Sigmoid colon (tissue), 7 donors: ENCODE measurements around the gene AP4S1. TPM values are rescaled to one million over a fixed set of nuclear protein-coding genes. Genes with fewer than 3 reads are reported as not detected.
"Not testable (repeated sequence)": the region's sequence is repeated elsewhere in the genome, so short reads cannot be mapped to it uniquely, and the experiment has no call there.

Experiments used
- DNase-seq: peaks from one replicate; pipeline ENCODE4 v3.0.0-alpha.2; 2019
- H3K27ac ChIP-seq, 4 donors: fragments of 200-600 bp; sonication (generic); one replicate each; pipeline ENCODE4 v1.5.1; 2016 to 2019; ENCODE audit warnings: mild to moderate bottlenecking in 1 of 4
- H3K27me3 ChIP-seq, 3 donors: fragments of 200-600 bp; sonication (generic); one replicate each; pipeline ENCODE4 v1.5.1; 2019; ENCODE audit warnings: mild to moderate bottlenecking in 1 of 3
- H3K36me3 ChIP-seq, 4 donors: fragments of 200-600 bp; sonication (generic); one replicate each; pipeline ENCODE4 v1.5.1; 2016 to 2019
- H3K4me1 ChIP-seq, 4 donors: fragments of 200-600 bp; sonication (generic); one replicate each; pipeline ENCODE4 v1.5.1; 2017 to 2019
- H3K4me3 ChIP-seq, 4 donors: fragments of 200-600 bp; sonication (generic); one replicate each; pipeline ENCODE4 v1.5.1; 2017 to 2019; ENCODE audit warnings: mild to moderate bottlenecking in 2 of 4, moderate library complexity in 1 of 4
- H3K9me3 ChIP-seq, 4 donors: fragments of 200-600 bp in 3 of 4; sonication (generic) in 3 of 4; one replicate each; pipeline versions ENCODE4 v1.5.1 to v1.6.1; 2013 to 2019
- EP300 ChIP-seq, 4 donors: sonication (generic); formaldehyde crosslinking; IDR thresholded peaks; one replicate each; pipeline ENCODE4 v1.6.1; 2017; ENCODE audit warnings: antibody characterized with exemption in 4 of 4
- POLR2A ChIP-seq, 2 donors: fragments of 450-650 bp; IDR thresholded peaks; one replicate each; pipeline ENCODE4 v1.6.1; 2016; ENCODE audit warnings: antibody characterized with exemption in 2 of 2, mild to moderate bottlenecking in 2 of 2, moderate library complexity in 2 of 2
- POLR2AphosphoS5 ChIP-seq, 4 donors: sonication (generic); formaldehyde crosslinking; IDR thresholded peaks; one replicate each; pipeline ENCODE4 v1.6.1; 2017; ENCODE audit warnings: antibody characterized with exemption in 4 of 4
- WGBS, 2 donors: extraction: QIAGEN DNeasy Blood & Tissue Kit; methylation state at CpG; one replicate each; pipeline ENCODE4 v1.1.7; 2013; 5-methylcytosine and 5-hydroxymethylcytosine counted together
- intact Hi-C: fragments of 100-400 bp; cut with DNase I; formaldehyde crosslinking; loops from one replicate; pipeline ENCODE4 v1.15.1; 2023
- polyA plus RNA-seq, 3 donors: library from polyadenylated mRNA; stranded (reverse); fragments of 200-250 nt; gene quantifications; one replicate each; pipeline ENCODE4 v1.2.3, GENCODE V29; 2013
- total RNA-seq, 4 donors: library from RNA; depleted of rRNA; stranded (reverse); fragments of >200 nt; gene quantifications; one replicate each; pipeline ENCODE4 v1.1.0, GENCODE V29; 2016
- TF ChIP-seq, protein P1 (sequence below), 4 experiments: fragments of 450-650 bp in 3 of 4; fragments of 200-600 bp in 1 of 4; IDR thresholded peaks; one replicate each; pipeline ENCODE4 v1.5.1; 2016 to 2019; ENCODE audit warnings: antibody characterized with exemption in 4 of 4, mild to moderate bottlenecking in 3 of 4, moderate library complexity in 2 of 4
- donor health status: healthy with polysubstance abuse.
- donor health status: Bipolar disorder and iron deficiency.
- donor health status: healthy.

AP4S1 gene, protein sequence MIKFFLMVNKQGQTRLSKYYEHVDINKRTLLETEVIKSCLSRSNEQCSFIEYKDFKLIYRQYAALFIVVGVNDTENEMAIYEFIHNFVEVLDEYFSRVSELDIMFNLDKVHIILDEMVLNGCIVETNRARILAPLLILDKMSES
- total RNA-seq (10 to 100 TPM; 13.8 to 29.1 (median 18.3) TPM), polyA plus RNA-seq (1 to 10 TPM; 4.8 to 7.9 (median 6.5) TPM)

DNA sequence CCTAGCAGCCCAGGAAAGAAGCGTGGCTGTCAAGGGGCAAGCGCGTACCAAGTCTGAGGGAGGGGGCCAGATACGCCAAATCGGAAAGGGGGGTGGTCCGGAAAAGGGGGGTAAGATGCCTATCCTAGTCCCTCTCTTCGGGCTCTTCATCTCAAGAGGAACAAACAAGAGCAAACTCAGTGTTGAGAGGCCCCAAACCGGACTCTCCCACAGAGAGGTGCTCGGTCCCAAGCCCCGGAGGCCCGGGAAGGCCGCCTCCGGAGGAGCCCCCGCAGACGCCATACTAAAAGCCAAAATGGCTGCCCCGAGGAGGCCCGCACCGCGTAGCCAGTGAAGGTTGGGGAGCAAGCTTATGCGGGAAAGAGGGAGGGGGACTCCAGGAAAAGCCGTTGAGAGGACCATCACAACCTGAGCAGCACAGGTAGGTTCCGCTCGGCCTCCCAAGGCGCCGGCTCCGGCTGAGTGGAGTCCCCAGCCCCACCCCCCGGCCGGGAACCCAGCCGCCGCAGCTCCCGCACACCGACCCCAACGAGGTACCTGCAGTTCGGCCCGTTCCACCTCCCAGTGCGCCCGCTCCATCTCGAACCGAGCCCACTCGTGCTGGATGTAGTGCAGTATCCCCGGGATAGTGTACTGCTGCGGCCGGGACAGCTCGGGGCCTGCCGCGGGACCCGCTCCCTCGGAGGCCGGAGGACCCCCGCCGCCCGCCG lies at the start of gene AP4S1:
TSS of gene AP4S1 (plus strand) at position 283 of the 710 bp plus-strand sequence. CDS start 40,548 bp downstream, outside the sequence.
- no peaks in the 10 kb centered on the region for H3K27me3 ChIP-seq
- TF ChIP-seq POLR2A (IDR thresholded peaks at IDR 0.05) (no peak), POLR2AphosphoS5 (IDR thresholded peaks at IDR 0.05) (peak in 3 of 4 donors; percentile 18 to 42 (median 26)), EP300 (IDR thresholded peaks at IDR 0.05) (no peak)
- TF ChIP-seq, protein P1, sequence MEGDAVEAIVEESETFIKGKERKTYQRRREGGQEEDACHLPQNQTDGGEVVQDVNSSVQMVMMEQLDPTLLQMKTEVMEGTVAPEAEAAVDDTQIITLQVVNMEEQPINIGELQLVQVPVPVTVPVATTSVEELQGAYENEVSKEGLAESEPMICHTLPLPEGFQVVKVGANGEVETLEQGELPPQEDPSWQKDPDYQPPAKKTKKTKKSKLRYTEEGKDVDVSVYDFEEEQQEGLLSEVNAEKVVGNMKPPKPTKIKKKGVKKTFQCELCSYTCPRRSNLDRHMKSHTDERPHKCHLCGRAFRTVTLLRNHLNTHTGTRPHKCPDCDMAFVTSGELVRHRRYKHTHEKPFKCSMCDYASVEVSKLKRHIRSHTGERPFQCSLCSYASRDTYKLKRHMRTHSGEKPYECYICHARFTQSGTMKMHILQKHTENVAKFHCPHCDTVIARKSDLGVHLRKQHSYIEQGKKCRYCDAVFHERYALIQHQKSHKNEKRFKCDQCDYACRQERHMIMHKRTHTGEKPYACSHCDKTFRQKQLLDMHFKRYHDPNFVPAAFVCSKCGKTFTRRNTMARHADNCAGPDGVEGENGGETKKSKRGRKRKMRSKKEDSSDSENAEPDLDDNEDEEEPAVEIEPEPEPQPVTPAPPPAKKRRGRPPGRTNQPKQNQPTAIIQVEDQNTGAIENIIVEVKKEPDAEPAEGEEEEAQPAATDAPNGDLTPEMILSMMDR (IDR thresholded peaks at IDR 0.05) = no peak
- peaks cover 0 to 39% (median 26%) of the 10 kb centered on the region in 4 donors for H3K4me1 ChIP-seq
- peaks cover 0 to 2% (median 0%) of the 10 kb centered on the region in 4 donors for H3K36me3 ChIP-seq
- intact Hi-C loops = loop anchor here (2.0 kb wide), 1 partner anchor 45 kb away; no protein-coding TSS in a partner anchor
- 0 to 1% methylated on average over 53 of the region's 53 CpGs for WGBS, 2 donors
- DNase-seq = peak; percentile 75
- H3K9me3 ChIP-seq = no peaks in the 10 kb centered on the region
- H3K27ac ChIP-seq = peak within 1 kb of the TSS; percentile 99 to 100 (median 100)
- H3K4me3 ChIP-seq = peak within 1 kb of the TSS; percentile 84 to 99 (median 98)

DNA sequence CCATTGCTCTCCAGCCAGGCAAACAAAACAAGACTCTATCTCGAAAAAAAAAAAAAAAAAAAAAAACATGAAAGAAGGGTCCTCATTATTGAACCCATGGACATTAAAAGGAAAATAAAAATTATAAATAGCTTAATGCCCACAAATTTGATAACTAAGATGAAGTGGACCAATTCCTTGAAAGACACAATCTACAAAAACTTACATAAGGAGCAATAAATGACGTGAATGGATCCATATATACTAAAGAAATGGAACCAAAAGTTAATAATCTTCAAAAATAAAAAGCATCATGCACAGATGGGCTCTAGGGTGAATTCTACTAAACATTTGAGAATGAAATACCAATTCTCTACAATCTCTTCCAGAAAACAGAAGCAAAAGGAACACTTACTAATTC lies 47.7 kb upstream of the AP4S1 start:
- no peaks in the 10 kb centered on the region for H3K36me3 ChIP-seq
- peaks cover 0 to 60% (median 55%) of the 10 kb centered on the region in 4 donors for H3K4me1 ChIP-seq
- TF ChIP-seq POLR2A (IDR thresholded peaks at IDR 0.05) (no peak), EP300 (IDR thresholded peaks at IDR 0.05) (no peak), POLR2AphosphoS5 (IDR thresholded peaks at IDR 0.05) (no peak)
- TF ChIP-seq, protein P1 (IDR thresholded peaks at IDR 0.05) = no peak
- 89 to 90% methylated on average over 2 of the region's 2 CpGs for WGBS, 2 donors
- H3K9me3 ChIP-seq = no peaks in the 10 kb centered on the region
- H3K4me3 ChIP-seq = no peak overlapping the region
- no peak overlapping the region for H3K27ac ChIP-seq
- no peak for DNase-seq
- no peaks in the 10 kb centered on the region for H3K27me3 ChIP-seq
- intact Hi-C loops = no loop called here

DNA sequence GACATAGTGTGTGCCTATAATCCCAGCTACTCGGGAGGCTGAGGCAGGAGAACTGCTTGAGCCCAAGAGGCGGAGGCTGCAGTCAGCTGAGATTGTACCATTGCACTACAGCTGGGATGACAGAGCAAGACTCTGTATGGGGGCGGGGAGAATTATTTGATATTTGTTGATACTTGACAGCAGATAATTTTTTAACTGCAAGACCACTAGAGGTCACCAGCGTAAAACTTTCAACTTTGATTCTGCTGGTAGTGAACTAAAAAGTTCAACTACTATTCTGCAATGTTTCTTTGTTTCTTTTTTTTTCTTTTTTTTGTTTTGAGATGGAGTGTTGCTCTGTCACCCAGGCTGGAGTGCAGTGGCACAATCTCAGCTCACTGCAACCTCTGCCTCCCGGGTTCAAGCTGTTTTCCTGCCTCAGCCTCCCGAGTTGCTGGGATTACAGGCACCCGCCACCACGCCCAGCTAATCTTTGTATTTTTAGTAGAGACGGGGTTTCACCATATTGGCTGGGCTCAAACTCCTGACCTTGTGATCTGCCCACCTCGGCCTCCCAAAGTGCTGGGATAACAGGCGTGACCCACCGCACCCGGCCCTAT lies 45.2 kb upstream of the AP4S1 start:
- DNase-seq, H3K36me3 ChIP-seq, H3K4me3 ChIP-seq, H3K27me3 ChIP-seq, H3K9me3 ChIP-seq: not testable (repeated sequence)
- TF ChIP-seq, protein P1 (IDR thresholded peaks at IDR 0.05) = peak; percentile 19 to 61 (median 36)
- intact Hi-C loops = loop anchor here (2.0 kb wide), 2 partner anchors 45 to 103 kb away; partner anchors contain the start of gene AP4S1
- Histone ChIP-seq H3K27ac (peak overlapping the region in 1 of 4 donors; percentile 15), H3K4me1 (peaks cover 0 to 66% (median 40%) of the 10 kb centered on the region in 4 donors)
- 52 to 65% methylated on average over 13 of the region's 13 CpGs for WGBS, 2 donors

DNA sequence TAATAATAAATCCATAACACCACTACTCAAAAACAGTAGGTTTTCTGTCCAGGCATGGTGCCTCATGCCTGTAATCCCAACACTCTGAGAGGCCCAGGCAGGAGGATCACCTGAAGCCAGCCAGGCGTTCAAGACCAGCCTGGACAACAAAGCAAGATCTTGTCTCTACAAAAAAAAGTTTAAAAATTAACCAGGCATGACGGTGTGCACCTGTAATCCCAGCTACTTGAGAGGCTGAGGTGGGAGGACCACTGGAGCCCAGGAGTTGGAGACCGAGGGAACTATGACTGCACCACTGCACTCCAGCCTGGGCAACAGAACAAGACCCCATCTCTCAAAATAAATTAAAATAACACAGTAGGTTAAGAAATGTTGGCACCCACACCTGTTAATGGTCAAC lies 44.5 kb upstream of the AP4S1 start:
- no peak overlapping the region for H3K4me3 ChIP-seq
- DNase-seq = no peak
- H3K36me3 ChIP-seq = no peaks in the 10 kb centered on the region
- H3K4me1 ChIP-seq = peaks cover 0 to 66% (median 40%) of the 10 kb centered on the region in 4 donors
- intact Hi-C loops = loop anchor here (2.0 kb wide), 2 partner anchors 44 to 102 kb away; partner anchors contain the start of gene AP4S1
- no peaks in the 10 kb centered on the region for H3K27me3 ChIP-seq
- no peaks in the 10 kb centered on the region for H3K9me3 ChIP-seq
- no peak for TF ChIP-seq EP300 (IDR thresholded peaks at IDR 0.05)
- peak overlapping the region in 1 of 4 donors; percentile 17 for H3K27ac ChIP-seq
- WGBS, 2 donors = 55 to 79% methylated on average over 3 of the region's 3 CpGs

DNA sequence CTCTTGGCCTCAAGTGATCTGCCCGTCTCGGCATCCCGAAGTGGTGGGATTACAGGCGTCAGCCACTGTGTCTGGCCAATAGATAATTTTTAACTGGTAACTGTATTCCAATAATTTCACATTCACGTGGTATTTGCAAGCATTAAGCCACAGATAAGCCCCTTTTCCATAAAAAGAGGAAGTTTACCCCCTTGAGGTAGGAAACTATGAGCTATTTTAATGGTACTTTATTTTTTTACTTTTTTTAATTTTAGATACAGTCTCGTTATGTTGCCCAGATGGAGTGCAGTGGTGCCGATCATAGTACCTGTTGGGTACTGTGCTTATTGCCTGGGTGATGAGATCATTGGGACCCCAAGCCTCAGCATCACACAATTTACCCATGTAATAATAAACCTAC lies 42.9 kb upstream of the AP4S1 start:
- Histone ChIP-seq H3K27me3 (no peaks in the 10 kb centered on the region), H3K4me1 (peaks cover 0 to 76% (median 48%) of the 10 kb centered on the region in 4 donors), H3K36me3 (no peaks in the 10 kb centered on the region), H3K4me3 (no peak overlapping the region), H3K27ac (no peak overlapping the region), H3K9me3 (no peaks in the 10 kb centered on the region)
- intact Hi-C loops = no loop called here
- no peak for TF ChIP-seq EP300 (IDR thresholded peaks at IDR 0.05)
- no peak for TF ChIP-seq POLR2A (IDR thresholded peaks at IDR 0.05)
- TF ChIP-seq, protein P1 (IDR thresholded peaks at IDR 0.05) = no peak
- no peak for TF ChIP-seq POLR2AphosphoS5 (IDR thresholded peaks at IDR 0.05)
- DNase-seq = no peak
- WGBS, 2 donors = 63 to 89% methylated on average over 7 of the region's 7 CpGs
